ENCODE data around the gene CEP85L.

DNA sequence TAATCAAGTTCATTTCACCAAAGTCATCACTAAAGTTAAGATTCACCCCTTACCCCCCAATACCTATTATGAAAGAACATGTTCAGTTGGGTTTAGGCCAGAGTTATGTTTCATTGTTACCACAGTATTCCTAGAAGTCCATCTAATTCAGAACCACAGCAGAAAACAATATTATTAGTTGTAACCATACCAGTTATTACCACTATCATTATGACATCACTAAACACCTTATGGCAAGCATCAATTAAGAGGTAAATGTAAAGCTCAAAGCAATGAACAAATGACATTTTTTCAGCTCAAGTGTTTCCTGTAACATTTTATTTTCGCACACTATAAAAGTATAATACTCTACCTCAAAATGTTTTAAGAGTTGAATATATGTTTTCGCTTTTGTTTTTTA, 4.4 kb downstream of the CEP85L start:
- TF ChIP-seq EZH2 (IDR thresholded peaks at IDR 0.05; ENCODE audit: insufficient read depth, poor library complexity, severe bottlenecking) (no peak), EZH2phosphoT487 (IDR thresholded peaks at IDR 0.05; ENCODE audit: insufficient read depth, low read depth) (no peak)
